IMR-90 (cell line): ENCODE data around the gene FBXL7. TPM values are rescaled to one million over a fixed set of nuclear protein-coding genes. Genes with fewer than 3 reads are reported as not detected.

Experiments
- ATAC-seq: fragments of 200-7000 bp; cut with Tn5 transposase; 2 replicates; pipeline ENCODE4 v1.9.1; 2020; ENCODE audit warnings: low read depth, mild to moderate bottlenecking, moderate library complexity
- BruUV-seq: library from RNA; stranded (reverse); fragments of 400-500 nt; replicated peaks from 2 replicates; lab custom pipeline; 2021; lab: Mats Ljungman, UMichigan
- CTCF ChIA-PET: fragments of 300-600 bp; formaldehyde crosslinking; extraction: SDS; loops from one replicate; lab custom pipeline; 2021; ENCODE audit warnings: antibody characterized with exemption; lab: Yijun Ruan, JAX
- POLR2A ChIA-PET: fragments of 300-600 bp; sonication (Branson Sonifier 250); formaldehyde crosslinking; loops from one replicate; lab custom pipeline; 2022; ENCODE audit warnings: antibody characterized with exemption; ENCODE audit not compliant: unreplicated experiment; lab: Charles Lee
- DNase-seq: peaks from one replicate; pipeline ENCODE4 v3.0.0; 2013
- H2AFZ ChIP-seq: replicated peaks from 2 replicates; pipeline ENCODE3; 2013; ENCODE audit warnings: low read length, mild to moderate bottlenecking; ENCODE audit not compliant: poor library complexity
- H2AK5ac ChIP-seq: 2 replicates; pipeline ENCODE4 v1.6.1; 2013; ENCODE audit warnings: low read depth, low read length, inconsistent platforms
- H2AK9ac ChIP-seq: replicated peaks from 2 replicates; pipeline ENCODE3; 2013; ENCODE audit warnings: mild to moderate bottlenecking, low read depth, low read length, moderate library complexity; ENCODE audit not compliant: poor library complexity
- H2BK120ac ChIP-seq: 2 replicates; pipeline ENCODE4 v1.6.1; 2013; ENCODE audit warnings: low read depth, low read length, inconsistent platforms
- H2BK15ac ChIP-seq: 3 replicates; pipeline ENCODE4 v1.6.1; 2013; ENCODE audit warnings: low read depth, low read length, inconsistent platforms
- H2BK20ac ChIP-seq: 2 replicates; pipeline ENCODE4 v1.6.1; 2013; ENCODE audit warnings: low read depth, mild to moderate bottlenecking, inconsistent platforms, low read length, moderate library complexity
- H2BK5ac ChIP-seq: 2 replicates; pipeline ENCODE4 v1.6.1; 2013; ENCODE audit warnings: mild to moderate bottlenecking, low read depth, low read length, inconsistent platforms; ENCODE audit not compliant: poor library complexity, severe bottlenecking
- H3K14ac ChIP-seq: replicated peaks from 2 replicates; pipeline ENCODE4 v1.6.1; 2013; ENCODE audit warnings: low read depth, low read length, inconsistent platforms
- H3K18ac ChIP-seq: 2 replicates; pipeline ENCODE4 v1.6.1; 2013; ENCODE audit warnings: low read depth, low read length, control low read depth
- H3K23ac ChIP-seq: 2 replicates; pipeline ENCODE4 v1.6.1; 2013; ENCODE audit warnings: low read depth, low read length, inconsistent platforms
- H3K27ac ChIP-seq: 2 replicates; pipeline ENCODE4 v1.5.1; 2013; ENCODE audit warnings: mild to moderate bottlenecking, control low read depth, low read length; ENCODE audit not compliant: insufficient read depth
- H3K27me3 ChIP-seq: 2 replicates; pipeline ENCODE4 v1.6.1; 2013; ENCODE audit warnings: low read length; ENCODE audit not compliant: control insufficient read depth, insufficient read depth
- H3K36me3 ChIP-seq: 2 replicates; pipeline ENCODE4 v1.6.1; 2013; ENCODE audit warnings: low read length, mixed read lengths; ENCODE audit not compliant: control insufficient read depth, insufficient read depth
- H3K4ac ChIP-seq: 2 replicates; pipeline ENCODE4 v1.6.1; 2013; ENCODE audit warnings: low read depth, low read length, inconsistent platforms
- H3K4me1 ChIP-seq: 2 replicates; pipeline ENCODE4 v1.6.1; 2013; ENCODE audit warnings: low read length, mixed read lengths; ENCODE audit not compliant: control insufficient read depth, insufficient read depth
- H3K4me2 ChIP-seq: 2 replicates; pipeline ENCODE4 v1.6.1; 2013; ENCODE audit warnings: low read depth, mild to moderate bottlenecking, control low read depth, low read length, moderate library complexity
- H3K4me3 ChIP-seq: 2 replicates; pipeline ENCODE4 v1.5.1; 2013; ENCODE audit warnings: low read depth, mild to moderate bottlenecking, control low read depth, low read length, moderate library complexity; ENCODE audit not compliant: insufficient read depth
- H3K56ac ChIP-seq: 2 replicates; pipeline ENCODE4 v1.6.1; 2013; ENCODE audit warnings: low read length, inconsistent platforms; ENCODE audit not compliant: insufficient read depth; ENCODE audit errors: extremely low read depth
- H3K79me1 ChIP-seq, 2 experiments: 2 replicates each; pipeline ENCODE4 v1.6.1; 2013; ENCODE audit warnings: low read length in 2 of 2, inconsistent platforms in 1 of 2, low read depth in 1 of 2
- H3K9ac ChIP-seq: 2 replicates; pipeline ENCODE4 v1.6.1; 2013; ENCODE audit warnings: low read depth, low read length, control low read depth
- H3K9me1 ChIP-seq: 2 replicates; pipeline ENCODE4 v1.6.1; 2013; ENCODE audit warnings: low read length, inconsistent platforms; ENCODE audit not compliant: insufficient read depth
- H3K9me3 ChIP-seq: 2 replicates; pipeline ENCODE4 v1.6.1; 2013; ENCODE audit warnings: low read length; ENCODE audit not compliant: control insufficient read depth, insufficient read depth
- H4K20me1 ChIP-seq: 2 replicates; pipeline ENCODE4 v1.6.1; 2013; ENCODE audit warnings: low read length, inconsistent platforms; ENCODE audit not compliant: insufficient read depth
- H4K5ac ChIP-seq: 2 replicates; pipeline ENCODE4 v1.6.1; 2013; ENCODE audit warnings: mild to moderate bottlenecking, low read depth, low read length, control low read depth
- H4K8ac ChIP-seq, 2 experiments: 2 replicates each; pipeline ENCODE4 v1.6.1; 2013; ENCODE audit warnings: low read depth in 2 of 2, low read length in 2 of 2, control low read depth in 1 of 2, inconsistent platforms in 1 of 2
- H4K91ac ChIP-seq: 2 replicates; pipeline ENCODE4 v1.6.1; 2013; ENCODE audit warnings: low read depth, low read length, inconsistent platforms; ENCODE audit not compliant: insufficient read depth
- BHLHE40 ChIP-seq: fragments of 150-350 bp; IDR thresholded peaks from 2 replicates; pipeline ENCODE4 v1.6.1; 2016; ENCODE audit warnings: mild to moderate bottlenecking, low read depth, low read length
- CEBPB ChIP-seq: IDR thresholded peaks from 2 replicates; pipeline ENCODE4 v1.6.1; 2012; ENCODE audit warnings: low read depth, low read length, improper control_type of control experiment
- CHD1 ChIP-seq: IDR thresholded peaks from 2 replicates; pipeline ENCODE4 v1.6.1; 2012; ENCODE audit warnings: low read depth, low read length, improper control_type of control experiment
- FOS ChIP-seq: fragments of 150-350 bp; IDR thresholded peaks from 2 replicates; pipeline ENCODE4 v1.6.1; 2016; ENCODE audit warnings: low read depth, low read length
- MAFK ChIP-seq: IDR thresholded peaks from 2 replicates; pipeline ENCODE4 v1.6.1; 2012; ENCODE audit warnings: low read depth, low read length, improper control_type of control experiment
- MAZ ChIP-seq: IDR thresholded peaks from 2 replicates; pipeline ENCODE4 v1.6.1; 2012; ENCODE audit warnings: low read depth, mild to moderate bottlenecking, low read length, improper control_type of control experiment, moderate library complexity, borderline replicate concordance
- MXI1 ChIP-seq: IDR thresholded peaks from 2 replicates; pipeline ENCODE4 v1.6.1; 2012; ENCODE audit warnings: low read depth, mild to moderate bottlenecking, low read length, moderate library complexity, borderline replicate concordance
- NFE2L2 ChIP-seq: fragments of 150-350 bp; IDR thresholded peaks from 2 replicates; pipeline ENCODE4 v1.6.1; 2016; ENCODE audit warnings: low read depth, mild to moderate bottlenecking, low read length
- RAD21 ChIP-seq: IDR thresholded peaks from 2 replicates; pipeline ENCODE4 v1.6.1; 2012; ENCODE audit warnings: low read length, improper control_type of control experiment
- RCOR1 ChIP-seq: IDR thresholded peaks from 2 replicates; pipeline ENCODE4 v1.6.1; 2012; ENCODE audit warnings: mild to moderate bottlenecking, low read length, improper control_type of control experiment; ENCODE audit not compliant: insufficient replicate concordance
- RFX5 ChIP-seq: IDR thresholded peaks from 2 replicates; pipeline ENCODE4 v1.8.0; 2012; ENCODE audit warnings: low read depth, mild to moderate bottlenecking, low read length, moderate library complexity
- SMC3 ChIP-seq: fragments of 150-350 bp; IDR thresholded peaks from 2 replicates; pipeline ENCODE4 v1.6.1; 2016; ENCODE audit warnings: low read depth, mild to moderate bottlenecking, antibody characterized with exemption, low read length, moderate library complexity
- WGBS, 2 experiments: methylation state at CpG; one replicate each; pipeline versions ENCODE4 v1.1.5 to v1.1.7; 2013; ENCODE audit warnings: missing lambda C conversion rate in 2 of 2; ENCODE audit not compliant: insufficient read length in 1 of 2; ENCODE audit errors: extremely low coverage in 2 of 2; 5-methylcytosine and 5-hydroxymethylcytosine counted together
- dilution Hi-C: fragments of 300-500 bp; cut with HindIII; formaldehyde crosslinking; loops from one replicate; pipeline ENCODE4 v1.14.3; 2018; ENCODE audit warnings: low sequenced_read_pairs; ENCODE audit not compliant: unreplicated experiment
- in situ Hi-C: fragments of 300-500 bp; cut with MboI; formaldehyde crosslinking; loops from 3 replicates; pipeline ENCODE4 v1.14.3; 2019; ENCODE audit warnings: low sequenced_read_pairs, inconsistent platforms, mixed read lengths
- intact Hi-C: fragments of 100-400 bp; cut with micrococcal nuclease; formaldehyde crosslinking; loops from 2 replicates; pipeline ENCODE4 v1.10.0; 2022
- polyA plus RNA-seq, 3 experiments: library from polyadenylated mRNA; depleted of rRNA; stranded (reverse); fragments of >200 nt; gene quantifications; 2 replicates each; pipeline ENCODE4 v1.2.3, GENCODE V29; 2012; ENCODE audit warnings: low replicate concordance in 1 of 3
- total RNA-seq: library from RNA; depleted of rRNA; stranded (reverse); fragments of >200 nt; gene quantifications from 2 replicates; pipeline ENCODE4 v1.2.3, GENCODE V29; 2012
- TF ChIP-seq, protein P1 (sequence below): fragments of 150-350 bp; IDR thresholded peaks from 2 replicates; pipeline ENCODE4 v1.6.1; 2017; ENCODE audit warnings: mild to moderate bottlenecking, antibody characterized with exemption, low read length, low read depth
- TF ChIP-seq, protein P2 (sequence below): fragments of 150-350 bp; IDR thresholded peaks from 2 replicates; pipeline ENCODE4 v1.6.1; 2016; ENCODE audit warnings: low read depth, mild to moderate bottlenecking, low read length, moderate library complexity, borderline replicate concordance

Gene FBXL7
- total and polyA plus RNA-seq, 2 of the 4 experiments (the other 2 are of a cell fraction): 4.1 to 10.2 TPM

DNA sequence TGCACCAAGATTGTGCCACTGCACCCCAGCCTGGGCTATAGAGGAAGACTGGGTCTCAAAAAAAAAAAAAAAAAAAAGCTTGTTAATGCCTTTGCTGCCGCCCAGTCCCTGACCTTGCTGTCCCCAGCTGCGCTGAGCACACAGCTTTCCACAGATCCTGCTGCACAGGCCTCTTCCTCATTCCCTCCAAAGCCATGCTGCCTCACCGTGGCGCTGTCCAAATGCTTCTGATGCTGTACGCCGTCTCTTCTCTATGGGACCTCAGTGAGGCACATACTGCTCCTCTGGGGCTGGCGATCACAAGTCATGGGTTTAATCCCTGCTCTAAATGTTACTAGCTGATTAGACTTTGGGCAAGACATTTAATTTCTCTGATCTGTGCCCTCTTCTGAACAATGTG lies 234.1 kb downstream of the FBXL7 start:
- in situ Hi-C loops (no loop called here), dilution Hi-C loops (no loop called here), intact Hi-C loops (no loop called here)
- Histone ChIP-seq H4K20me1 (no peaks in the 10 kb centered on the region), H2BK120ac (no peak overlapping the region), H2AK5ac (no peak overlapping the region), H3K79me1 (peaks cover 12 to 26% of the 10 kb centered on the region in 2 experiments; a peak in 2 of 4 replicates), H3K4me1 (peaks cover 2% of the 10 kb centered on the region), H3K9me1 (no peaks in the 10 kb centered on the region), H3K18ac (no peak overlapping the region), H3K56ac (no peak overlapping the region), H3K23ac (no peak overlapping the region), H3K4me3 (no peak overlapping the region), H2BK5ac (no peak overlapping the region), H4K91ac (no peak overlapping the region), H2AK9ac (peak overlapping the region; percentile 67), H2BK20ac (no peak overlapping the region), H4K8ac (no peak overlapping the region), H3K27ac (no peak overlapping the region), H3K4me2 (no peak overlapping the region), H3K4ac (no peak overlapping the region), H2AFZ (no peak overlapping the region), H3K9me3 (no peaks in the 10 kb centered on the region), H4K5ac (no peak overlapping the region), H3K14ac (no peak overlapping the region), H3K36me3 (no peaks in the 10 kb centered on the region), H3K9ac (no peak overlapping the region), H2BK15ac (no peak overlapping the region), H3K27me3 (no peaks in the 10 kb centered on the region)
- DNase-seq (no peak), ATAC-seq (no peak)
- TF ChIP-seq BHLHE40: no peak
- no peak for TF ChIP-seq FOS
- no peak for TF ChIP-seq CHD1
- no peak for TF ChIP-seq CEBPB
- no peak for TF ChIP-seq RFX5
- TF ChIP-seq, protein P1, sequence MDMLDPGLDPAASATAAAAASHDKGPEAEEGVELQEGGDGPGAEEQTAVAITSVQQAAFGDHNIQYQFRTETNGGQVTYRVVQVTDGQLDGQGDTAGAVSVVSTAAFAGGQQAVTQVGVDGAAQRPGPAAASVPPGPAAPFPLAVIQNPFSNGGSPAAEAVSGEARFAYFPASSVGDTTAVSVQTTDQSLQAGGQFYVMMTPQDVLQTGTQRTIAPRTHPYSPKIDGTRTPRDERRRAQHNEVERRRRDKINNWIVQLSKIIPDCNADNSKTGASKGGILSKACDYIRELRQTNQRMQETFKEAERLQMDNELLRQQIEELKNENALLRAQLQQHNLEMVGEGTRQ: no peak
- TF ChIP-seq MAFK: no peak
- TF ChIP-seq RAD21: no peak
- no peak for TF ChIP-seq RCOR1
- no peak for TF ChIP-seq NFE2L2
- TF ChIP-seq SMC3: no peak
- no peak for TF ChIP-seq MXI1
- no peak for TF ChIP-seq MAZ
- TF ChIP-seq, protein P2, sequence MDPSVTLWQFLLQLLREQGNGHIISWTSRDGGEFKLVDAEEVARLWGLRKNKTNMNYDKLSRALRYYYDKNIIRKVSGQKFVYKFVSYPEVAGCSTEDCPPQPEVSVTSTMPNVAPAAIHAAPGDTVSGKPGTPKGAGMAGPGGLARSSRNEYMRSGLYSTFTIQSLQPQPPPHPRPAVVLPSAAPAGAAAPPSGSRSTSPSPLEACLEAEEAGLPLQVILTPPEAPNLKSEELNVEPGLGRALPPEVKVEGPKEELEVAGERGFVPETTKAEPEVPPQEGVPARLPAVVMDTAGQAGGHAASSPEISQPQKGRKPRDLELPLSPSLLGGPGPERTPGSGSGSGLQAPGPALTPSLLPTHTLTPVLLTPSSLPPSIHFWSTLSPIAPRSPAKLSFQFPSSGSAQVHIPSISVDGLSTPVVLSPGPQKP: no peak
- WGBS, 2 experiments: 93% methylated on average over 2 of the region's 7 CpGs; no CpG with 5 or more reads in 1 of the 2 experiments
- BruUV-seq: no TSS peak
- POLR2A ChIA-PET: interaction anchor here (0.5 kb wide), 1 partner anchor 186 kb away, joined by 3 read pairs; no protein-coding TSS in a partner anchor
- CTCF ChIA-PET: interaction anchor here (0.5 kb wide), 1 partner anchor 9 kb away, joined by 3 read pairs; no protein-coding TSS in a partner anchor
